Measurements from ENCODE around the gene S1PR4. TPM values are rescaled to one million over a fixed set of nuclear protein-coding genes. Genes with fewer than 3 reads are reported as not detected.

S1PR4 gene
- polyA plus RNA-seq, 1 of the 3 experiments (the other 2 are of a cell fraction): not detected

GRCh38 chr19:3203805-3204645 is 25.5 kb downstream of the S1PR4 start:
- WGBS (ENCODE audit: low lambda C conversion rate): 95% methylated on average over 19 of the region's 43 CpGs
- Histone ChIP-seq H2AFZ (ENCODE audit: low read depth) (no peak overlapping the region), H3K9me2 (no peaks in the 10 kb centered on the region), H3K9me3 (no peaks in the 10 kb centered on the region), H3K4me3 (ENCODE audit: low read depth in 2 of 2, low read length in 1 of 2) (no peak overlapping the region), H4K20me1 (ENCODE audit: insufficient read depth) (no peaks in the 10 kb centered on the region), H3K27ac (ENCODE audit: low read depth in 2 of 2, low read length in 1 of 2) (no peak overlapping the region), H3K4me2 (no peak overlapping the region), H3K79me2 (ENCODE audit: insufficient read depth) (no peaks in the 10 kb centered on the region), H3K36me3 (replicated peaks in 1 of 2; ENCODE audit: control insufficient read depth in 1 of 2, insufficient read depth in 2 of 2, low read length in 1 of 2) (peaks cover 5 to 40% of the 10 kb centered on the region in 2 experiments), H3K4me1 (ENCODE audit: control insufficient read depth in 1 of 2, insufficient read depth in 2 of 2, low read depth in 1 of 2, low read length in 1 of 2) (no peaks in the 10 kb centered on the region), H3K27me3 (ENCODE audit: insufficient read depth) (no peaks in the 10 kb centered on the region), H3F3A (replicated peaks; ENCODE audit: insufficient read depth) (no peaks in the 10 kb centered on the region), H3K9ac (no peak overlapping the region)
- CTCF ChIA-PET: interaction anchor here (0.6 to 0.9 kb wide), 2 partner anchors 20 to 75 kb away, joined by 3 to 4 read pairs; no protein-coding TSS in a partner anchor
- no peak for TF ChIP-seq POLR2AphosphoS5 (IDR thresholded peaks at IDR 0.05; ENCODE audit: low read depth, low read length)
- no peak for TF ChIP-seq MEF2A (IDR thresholded peaks at IDR 0.05; ENCODE audit: borderline replicate concordance, low read depth)
- TF ChIP-seq MXI1 (IDR thresholded peaks at IDR 0.05; ENCODE audit: low read depth, low read length): no peak
- no peak for TF ChIP-seq FOXM1 (IDR thresholded peaks at IDR 0.05; ENCODE audit: low read depth)
- no peak for TF ChIP-seq PBX3 (IDR thresholded peaks at IDR 0.05)
- TF ChIP-seq FOXJ3 (CRISPR knock-in tag; IDR thresholded peaks at IDR 0.05): no peak
- TF ChIP-seq SIN3A (IDR thresholded peaks at IDR 0.05; ENCODE audit: borderline replicate concordance, low read depth, low read length): no peak
- no peak for TF ChIP-seq RAD21 (IDR thresholded peaks at IDR 0.05; ENCODE audit: low read length)
- no peak for TF ChIP-seq RFX5 (IDR thresholded peaks at IDR 0.05; ENCODE audit: low read length)
- POLR2A ChIA-PET: no interaction called here
- DNase-seq: no peak

DNA sequence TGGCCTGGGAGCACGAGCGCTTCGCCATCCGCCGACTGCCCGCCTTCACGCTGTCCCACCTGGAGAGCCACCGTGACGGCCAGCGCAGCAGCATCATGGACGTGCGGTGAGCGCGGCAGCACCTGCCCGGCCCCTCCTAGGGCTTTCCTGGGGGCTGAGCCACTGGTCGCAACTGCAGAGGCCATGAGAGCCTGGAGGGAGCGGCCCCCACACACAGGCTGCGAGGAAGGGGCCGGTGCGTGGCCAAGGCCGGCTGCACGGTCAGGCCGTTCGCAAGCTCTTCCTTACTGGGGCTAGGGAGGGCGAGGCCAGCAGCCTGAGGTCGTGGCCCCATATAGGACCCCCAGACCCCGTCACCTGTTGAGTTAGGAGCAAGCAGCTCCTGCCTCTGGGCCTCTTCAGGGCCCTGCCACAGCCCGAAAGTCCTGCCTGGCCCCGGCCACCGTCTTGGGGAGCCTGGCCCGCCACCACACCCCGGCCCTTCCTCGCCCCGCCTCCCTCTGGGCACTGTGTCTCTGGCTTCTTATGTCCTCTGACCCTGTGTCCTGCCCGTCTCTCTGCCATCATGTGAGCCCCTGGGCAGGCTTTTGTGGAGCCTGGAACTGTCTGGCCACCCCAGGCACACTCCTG is 26.2 kb downstream of the S1PR4 start:
- Histone ChIP-seq H2AFZ (ENCODE audit: low read depth) (no peak overlapping the region), H3K4me2 (no peak overlapping the region), H3K27me3 (ENCODE audit: insufficient read depth) (no peaks in the 10 kb centered on the region), H4K20me1 (ENCODE audit: insufficient read depth) (no peaks in the 10 kb centered on the region), H3K27ac (ENCODE audit: low read depth in 2 of 2, low read length in 1 of 2) (no peak overlapping the region), H3K79me2 (ENCODE audit: insufficient read depth) (no peaks in the 10 kb centered on the region), H3K9ac (no peak overlapping the region), H3F3A (replicated peaks; ENCODE audit: insufficient read depth) (no peaks in the 10 kb centered on the region), H3K9me2 (no peaks in the 10 kb centered on the region), H3K4me3 (ENCODE audit: low read depth in 2 of 2, low read length in 1 of 2) (no peak overlapping the region), H3K36me3 (replicated peaks in 1 of 2; ENCODE audit: control insufficient read depth in 1 of 2, insufficient read depth in 2 of 2, low read length in 1 of 2) (peaks cover 5 to 36% of the 10 kb centered on the region in 2 experiments), H3K4me1 (ENCODE audit: control insufficient read depth in 1 of 2, insufficient read depth in 2 of 2, low read depth in 1 of 2, low read length in 1 of 2) (no peaks in the 10 kb centered on the region), H3K9me3 (no peaks in the 10 kb centered on the region)
- POLR2A ChIA-PET: no interaction called here
- WGBS (ENCODE audit: low lambda C conversion rate): 95% methylated on average over 22 of the region's 35 CpGs
- DNase-seq: no peak
- TF ChIP-seq, protein P1, sequence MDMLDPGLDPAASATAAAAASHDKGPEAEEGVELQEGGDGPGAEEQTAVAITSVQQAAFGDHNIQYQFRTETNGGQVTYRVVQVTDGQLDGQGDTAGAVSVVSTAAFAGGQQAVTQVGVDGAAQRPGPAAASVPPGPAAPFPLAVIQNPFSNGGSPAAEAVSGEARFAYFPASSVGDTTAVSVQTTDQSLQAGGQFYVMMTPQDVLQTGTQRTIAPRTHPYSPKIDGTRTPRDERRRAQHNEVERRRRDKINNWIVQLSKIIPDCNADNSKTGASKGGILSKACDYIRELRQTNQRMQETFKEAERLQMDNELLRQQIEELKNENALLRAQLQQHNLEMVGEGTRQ (IDR thresholded peaks at IDR 0.05; ENCODE audit: borderline replicate concordance, low read depth, low read length): no peak
- TF ChIP-seq, protein P2, sequence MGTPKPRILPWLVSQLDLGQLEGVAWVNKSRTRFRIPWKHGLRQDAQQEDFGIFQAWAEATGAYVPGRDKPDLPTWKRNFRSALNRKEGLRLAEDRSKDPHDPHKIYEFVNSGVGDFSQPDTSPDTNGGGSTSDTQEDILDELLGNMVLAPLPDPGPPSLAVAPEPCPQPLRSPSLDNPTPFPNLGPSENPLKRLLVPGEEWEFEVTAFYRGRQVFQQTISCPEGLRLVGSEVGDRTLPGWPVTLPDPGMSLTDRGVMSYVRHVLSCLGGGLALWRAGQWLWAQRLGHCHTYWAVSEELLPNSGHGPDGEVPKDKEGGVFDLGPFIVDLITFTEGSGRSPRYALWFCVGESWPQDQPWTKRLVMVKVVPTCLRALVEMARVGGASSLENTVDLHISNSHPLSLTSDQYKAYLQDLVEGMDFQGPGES (IDR thresholded peaks at IDR 0.05; ENCODE audit: low read depth, low read length): no peak
- TF ChIP-seq CHD2 (IDR thresholded peaks at IDR 0.05; ENCODE audit: low read length, partially characterized antibody) (no peak), FOXJ3 (CRISPR knock-in tag; IDR thresholded peaks at IDR 0.05) (no peak), JUND (IDR thresholded peaks at IDR 0.05) (no peak), TCF12 (IDR thresholded peaks at IDR 0.05) (no peak), ELF1 (IDR thresholded peaks at IDR 0.05) (no peak), RAD21 (IDR thresholded peaks at IDR 0.05; ENCODE audit: low read length) (no peak), EP300 (IDR thresholded peaks at IDR 0.05; ENCODE audit: borderline replicate concordance in 1 of 2, low read depth in 1 of 2, low read length in 1 of 2) (no peak), SIN3A (IDR thresholded peaks at IDR 0.05; ENCODE audit: borderline replicate concordance, low read depth, low read length) (no peak), SMC3 (IDR thresholded peaks at IDR 0.05; ENCODE audit: low read depth, low read length) (no peak), EZH2phosphoT487 (IDR thresholded peaks at IDR 0.05; ENCODE audit: borderline replicate concordance, low read depth) (no peak), PBX3 (IDR thresholded peaks at IDR 0.05) (no peak), NRF1 (IDR thresholded peaks at IDR 0.05; ENCODE audit: low read depth, low read length) (no peak)
- CTCF ChIA-PET: no interaction called here
